Measurements from ENCODE around the gene SNRPA1. TPM values are rescaled to one million over a fixed set of nuclear protein-coding genes. Genes with fewer than 3 reads are reported as not detected.

Gene SNRPA1
- total and polyA plus RNA-seq, 9 of the 15 experiments (the other 6 are each of a cell fraction or from before 2014, with no cell fraction given): 62.7 to 245 (median 189) TPM

DNA sequence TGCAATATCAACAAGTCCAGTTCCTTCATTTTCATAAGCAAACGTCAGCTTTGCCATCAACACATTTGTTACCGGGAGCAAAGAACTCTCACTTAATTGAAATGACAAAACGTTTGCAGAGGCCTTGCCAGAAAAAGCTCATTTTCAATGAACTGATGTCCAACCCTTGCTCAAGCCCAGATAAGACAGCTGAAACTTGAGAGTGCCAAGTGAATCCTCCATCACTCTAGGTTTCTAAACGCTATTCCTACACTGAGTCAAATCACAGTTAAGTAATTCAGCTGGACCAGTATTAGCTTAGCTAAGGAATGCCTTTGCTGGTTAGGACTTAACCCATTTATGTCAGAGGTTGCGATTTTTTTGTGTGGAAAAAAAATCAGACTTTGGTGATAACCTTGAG lies 54.7 kb downstream of the SNRPA1 start:
- no peak overlapping the region for H3K9ac ChIP-seq (ENCODE audit: insufficient read depth in 1 of 2, low read depth in 2 of 2, low read length in 2 of 2)
- 39% methylated on average over 5 of the region's 5 CpGs for WGBS (ENCODE audit: insufficient coverage, low coverage, missing lambda C conversion rate)
- no peaks in the 10 kb centered on the region for H3K27me3 ChIP-seq (ENCODE audit: control insufficient read depth in 2 of 2, insufficient read depth in 2 of 2, low read length in 2 of 2)
- ChIA-PET CTCF (ENCODE audit: low intra/inter-chr PET ratio) (no interaction called here), POLR2A (interaction anchor here (1.1 to 2.1 kb wide), 4 partner anchors 8 to 20 kb away, joined by 3 to 9 read pairs (median 6); no protein-coding TSS in a partner anchor)
- ATAC-seq: no peak
- no TSS peak for BruUV-seq (replicated peaks)
- H3K27ac ChIP-seq (ENCODE audit: extremely low read depth, low read depth, low read length): no peak overlapping the region
- in situ Hi-C loops (cut with MboI): no loop called here
- intact Hi-C loops (cut with micrococcal nuclease): no loop called here
- no peaks in the 10 kb centered on the region; a peak in 1 of 5 replicates for H3K4me1 ChIP-seq (replicated peaks in 1 of 2; ENCODE audit: control insufficient read depth in 2 of 2, insufficient read depth in 2 of 2, low read length in 2 of 2)
- no peak overlapping the region for H3K4me2 ChIP-seq (ENCODE audit: insufficient read depth, low read length)
- H3K36me3 ChIP-seq (ENCODE audit: control insufficient read depth, insufficient read depth, low read length): peaks cover 12% of the 10 kb centered on the region; the same call in 1 of the 3 replicates
- TF ChIP-seq, protein P1, sequence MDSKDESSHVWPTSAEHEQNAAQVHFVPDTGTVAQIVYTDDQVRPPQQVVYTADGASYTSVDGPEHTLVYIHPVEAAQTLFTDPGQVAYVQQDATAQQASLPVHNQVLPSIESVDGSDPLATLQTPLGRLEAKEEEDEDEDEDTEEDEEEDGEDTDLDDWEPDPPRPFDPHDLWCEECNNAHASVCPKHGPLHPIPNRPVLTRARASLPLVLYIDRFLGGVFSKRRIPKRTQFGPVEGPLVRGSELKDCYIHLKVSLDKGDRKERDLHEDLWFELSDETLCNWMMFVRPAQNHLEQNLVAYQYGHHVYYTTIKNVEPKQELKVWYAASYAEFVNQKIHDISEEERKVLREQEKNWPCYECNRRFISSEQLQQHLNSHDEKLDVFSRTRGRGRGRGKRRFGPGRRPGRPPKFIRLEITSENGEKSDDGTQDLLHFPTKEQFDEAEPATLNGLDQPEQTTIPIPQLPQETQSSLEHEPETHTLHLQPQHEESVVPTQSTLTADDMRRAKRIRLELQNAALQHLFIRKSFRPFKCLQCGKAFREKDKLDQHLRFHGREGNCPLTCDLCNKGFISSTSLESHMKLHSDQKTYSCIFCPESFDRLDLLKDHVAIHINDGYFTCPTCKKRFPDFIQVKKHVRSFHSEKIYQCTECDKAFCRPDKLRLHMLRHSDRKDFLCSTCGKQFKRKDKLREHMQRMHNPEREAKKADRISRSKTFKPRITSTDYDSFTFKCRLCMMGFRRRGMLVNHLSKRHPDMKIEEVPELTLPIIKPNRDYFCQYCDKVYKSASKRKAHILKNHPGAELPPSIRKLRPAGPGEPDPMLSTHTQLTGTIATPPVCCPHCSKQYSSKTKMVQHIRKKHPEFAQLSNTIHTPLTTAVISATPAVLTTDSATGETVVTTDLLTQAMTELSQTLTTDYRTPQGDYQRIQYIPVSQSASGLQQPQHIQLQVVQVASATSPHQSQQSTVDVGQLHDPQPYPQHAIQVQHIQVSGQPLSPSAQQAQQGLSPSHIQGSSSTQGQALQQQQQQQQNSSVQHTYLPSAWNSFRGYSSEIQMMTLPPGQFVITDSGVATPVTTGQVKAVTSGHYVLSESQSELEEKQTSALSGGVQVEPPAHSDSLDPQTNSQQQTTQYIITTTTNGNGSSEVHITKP (IDR thresholded peaks at IDR 0.05; ENCODE audit: partially characterized antibody): no peak
- no peak overlapping the region for H2AFZ ChIP-seq (ENCODE audit: low read depth, low read length)
- H4K20me1 ChIP-seq (replicated peaks; ENCODE audit: control insufficient read depth, insufficient read depth, low read length): peaks cover 12% of the 10 kb centered on the region
- no peak for FAIRE-seq
- no peaks in the 10 kb centered on the region for H3K9me3 ChIP-seq (replicated peaks; ENCODE audit: control insufficient read depth, insufficient read depth, low read depth, low read length)
- H3K4me3 ChIP-seq: no peak overlapping the region
- DNase-seq (ENCODE audit: extremely low read depth in 1 of 4, low spot score in 3 of 4): no peak
- H3K79me2 ChIP-seq (ENCODE audit: control insufficient read depth, insufficient read depth, low read length): peaks cover 67% of the 10 kb centered on the region
- no peaks in the 10 kb centered on the region for H3K9me1 ChIP-seq (ENCODE audit: control insufficient read depth, insufficient read depth, low read length)

All from K562 (cell line).